Lung (tissue), 13 donors: ENCODE data around the gene PLXDC1. TPM values are rescaled to one million over a fixed set of nuclear protein-coding genes. Genes with fewer than 3 reads are reported as not detected.
A peak's percentile ranks its signal among the peaks of the same experiment; 100 is the strongest.

Experiments
- ATAC-seq: fragments of 200-7000 bp; cut with Tn5 transposase; one replicate; pipeline ENCODE4 v1.9.1; 2020; ENCODE audit warnings: moderate number of reproducible peaks; ENCODE audit not compliant: insufficient read depth, low FRiP score
- DNase-seq, 3 donors: peaks; one replicate each; pipeline ENCODE4 v3.0.0-alpha.2; 2013 to 2017
- H3K27ac ChIP-seq, 2 donors: one replicate each; pipeline ENCODE4 v1.5.1; 2013; ENCODE audit warnings: mild to moderate bottlenecking in 2 of 2, moderate library complexity in 2 of 2, control low read depth in 1 of 2, inconsistent platforms in 1 of 2, low read depth in 1 of 2, low read length in 1 of 2
- H3K27me3 ChIP-seq, 3 donors: one replicate each; pipeline ENCODE4 v1.5.1; 2013; ENCODE audit warnings: low read length in 2 of 3; ENCODE audit not compliant: control insufficient read depth in 3 of 3, insufficient read depth in 3 of 3
- H3K36me3 ChIP-seq, 4 donors: one replicate each; pipeline ENCODE4 v1.5.1; 2013; ENCODE audit warnings: low read length in 4 of 4, mild to moderate bottlenecking in 1 of 4, moderate library complexity in 1 of 4; ENCODE audit not compliant: control insufficient read depth in 4 of 4, insufficient read depth in 4 of 4
- H3K4me1 ChIP-seq, 5 donors: one replicate each; pipeline ENCODE4 v1.5.1; 2013; ENCODE audit warnings: low read length in 5 of 5, mild to moderate bottlenecking in 2 of 5, moderate library complexity in 1 of 5; ENCODE audit not compliant: control insufficient read depth in 5 of 5, insufficient read depth in 5 of 5
- H3K4me3 ChIP-seq: one replicate; pipeline ENCODE4 v1.5.1; 2013; ENCODE audit warnings: mild to moderate bottlenecking, control low read depth, moderate library complexity
- H3K9ac ChIP-seq, 2 donors: one replicate each; pipeline ENCODE4 v1.5.1; 2013; ENCODE audit warnings: low read length in 2 of 2, control low read depth in 1 of 2; ENCODE audit not compliant: insufficient read depth in 1 of 2
- H3K9me3 ChIP-seq, 4 donors: one replicate each; pipeline ENCODE4 v1.5.1; 2013; ENCODE audit warnings: low read length in 3 of 4, mild to moderate bottlenecking in 1 of 4, moderate library complexity in 1 of 4; ENCODE audit not compliant: control insufficient read depth in 4 of 4, insufficient read depth in 3 of 4
- CTCF ChIP-seq: IDR thresholded peaks from 2 replicates; pipeline ENCODE4 v1.5.1; 2012; ENCODE audit warnings: mild to moderate bottlenecking; ENCODE audit errors: control extremely low read depth, extremely low read depth
- WGBS, 2 donors: extraction: QIAGEN DNeasy Blood & Tissue Kit; methylation state at CpG; one replicate each; pipeline ENCODE4 v1.1.7; 2013; 5-methylcytosine and 5-hydroxymethylcytosine counted together
- polyA plus RNA-seq, 2 donors: library from polyadenylated mRNA; stranded (reverse); fragments of 200-250 nt; gene quantifications; one replicate each; pipeline ENCODE4 v1.2.1, GENCODE V29; 2013
- small RNA-seq: library from RNA; depleted of rRNA; stranded (forward); fragments of <200 nt; gene quantifications from one replicate; pipeline ENCODE3, GENCODE V24; 2014; ENCODE audit warnings: low replicate concordance
- total RNA-seq, 2 donors: library from RNA; depleted of rRNA in 1 of 2; stranded (reverse); fragments of >200 nt in 1 of 2; gene quantifications; one replicate each; pipeline ENCODE4 v1.2.1, GENCODE V29; 2014 to 2021
- donor health status: control.
- donor health status: control.
- donor health status: Bipolar disorder and iron deficiency.
- donor health status: healthy.
- donor health status: DM: yes; HTN: yes; CAD: no.

Gene PLXDC1
- total and polyA plus RNA-seq, 4 donors, result 1.7 to 7.3 (median 5.4) TPM

GRCh38 chr17:39015546-39015935, 135.9 kb downstream of the PLXDC1 start:
- H3K9ac ChIP-seq, result no peak overlapping the region
- no peaks in the 10 kb centered on the region for H3K36me3 ChIP-seq
- H3K27ac ChIP-seq, result no peak overlapping the region
- no peak overlapping the region for H3K4me3 ChIP-seq
- no peaks in the 10 kb centered on the region for H3K9me3 ChIP-seq
- DNase-seq, result no peak
- TF ChIP-seq CTCF, result no peak
- no peak for ATAC-seq
- no peaks in the 10 kb centered on the region for H3K4me1 ChIP-seq
- H3K27me3 ChIP-seq, result no peaks in the 10 kb centered on the region
- WGBS, 2 donors, result 87 to 89% methylated on average over 11 of the region's 11 CpGs

DNA sequence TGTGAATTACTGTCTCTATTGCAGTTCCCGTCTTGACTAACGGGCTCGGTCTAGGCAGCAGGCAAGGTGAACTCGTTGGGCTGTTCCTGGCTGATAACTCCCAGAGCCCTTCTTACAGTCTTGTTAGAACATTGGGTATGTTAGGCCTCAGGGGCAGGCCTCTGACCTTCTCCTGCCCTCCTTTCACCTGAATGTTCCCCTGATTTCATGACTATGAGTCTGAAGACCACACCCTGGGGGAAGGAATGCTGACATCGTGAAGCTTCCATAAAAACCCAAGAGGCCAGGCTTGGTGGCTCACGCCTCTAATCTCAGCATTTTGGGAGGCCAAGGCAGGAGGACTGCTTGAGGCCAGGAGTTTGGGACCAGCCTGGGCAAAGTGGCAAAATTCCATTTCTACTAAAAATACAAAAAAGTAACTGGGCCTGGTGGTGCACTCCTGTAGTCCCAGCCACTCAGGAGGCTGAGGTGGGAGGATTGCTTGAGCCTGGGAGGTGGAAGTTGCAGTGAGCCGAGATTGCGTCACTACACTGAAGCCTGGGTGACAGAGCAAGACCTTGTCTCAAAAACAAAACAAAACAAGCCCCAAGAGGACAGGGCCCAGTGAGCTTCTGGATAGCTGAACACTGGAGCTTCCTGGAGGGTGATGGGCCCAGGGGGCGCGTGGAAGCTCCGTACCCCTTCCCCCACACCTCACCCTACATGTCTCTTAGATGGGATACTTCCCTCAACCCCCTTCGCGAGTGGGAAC, 136.5 kb downstream of the PLXDC1 start:
- Histone ChIP-seq H3K4me1 (no peaks in the 10 kb centered on the region), H3K27ac (peak overlapping the region; percentile 35 to 52), H3K9ac (no peak overlapping the region), H3K36me3 (no peaks in the 10 kb centered on the region), H3K4me3 (no peak overlapping the region), H3K9me3 (no peaks in the 10 kb centered on the region), H3K27me3 (no peaks in the 10 kb centered on the region)
- no peak for TF ChIP-seq CTCF
- DNase-seq (no peak), ATAC-seq (no peak)
- 80 to 81% methylated on average over 13 of the region's 13 CpGs for WGBS, 2 donors

- Histone ChIP-seq H3K36me3 (no peaks in the 10 kb centered on the region), H3K27ac (peak overlapping the region in 1 of 2 donors; percentile 52), H3K27me3 (no peaks in the 10 kb centered on the region), H3K4me1 (no peaks in the 10 kb centered on the region), H3K9ac (no peak overlapping the region), H3K4me3 (no peak overlapping the region), H3K9me3 (no peaks in the 10 kb centered on the region)
- no peak for ATAC-seq
- 82 to 93% methylated on average over 4 of the region's 4 CpGs for WGBS, 2 donors
- DNase-seq, result no peak
- TF ChIP-seq CTCF, result no peak
Measured at GRCh38 chr17:39014044-39014794, 137.2 kb downstream of the PLXDC1 start.

Small RNA genes lying within 50 kb of the gene (small RNA-seq; reads per million reads assigned to genes)
- not detected for gene AC091178.1

Other genes with a start within 250 kb of the PLXDC1 start
- gene FBXO47, start 184.2 kb downstream of the PLXDC1 start, total RNA-seq, result not detected
- not detected for gene FBXO47, start 184.2 kb downstream of the PLXDC1 start, polyA plus RNA-seq
- not detected for gene ARL5C, start 14.5 kb upstream of the PLXDC1 start, total RNA-seq
- not detected for gene ARL5C, start 14.5 kb upstream of the PLXDC1 start, polyA plus RNA-seq
- gene CACNB1, start 46.0 kb upstream of the PLXDC1 start, total RNA-seq, result 10 to 100 TPM in 1 of 2 donors, 1 to 10 TPM in 1; 8.2 to 49.6 TPM
- gene CACNB1, start 46.0 kb upstream of the PLXDC1 start, polyA plus RNA-seq, result 10 to 100 TPM in 1 of 2 donors, 1 to 10 TPM in 1; 6.8 to 35.1 TPM
- 1,000 to 10,000 TPM; 1,387 to 1,536 TPM for gene RPL19, start 48.6 kb upstream of the PLXDC1 start, total RNA-seq
- 1,000 to 10,000 TPM; 2,407 to 4,055 TPM for gene RPL19, start 48.6 kb upstream of the PLXDC1 start, polyA plus RNA-seq
- gene STAC2, start 74.3 kb upstream of the PLXDC1 start, total RNA-seq, result 1 to 10 TPM in 1 of 2 donors, not detected in 1; 1.7 TPM
- under 1 TPM; 0.26 to 0.42 TPM for gene STAC2, start 74.3 kb upstream of the PLXDC1 start, polyA plus RNA-seq
- gene FBXL20, start 250.0 kb upstream of the PLXDC1 start, total RNA-seq, result 10 to 100 TPM; 19.0 to 31.7 TPM
- gene FBXL20, start 250.0 kb upstream of the PLXDC1 start, polyA plus RNA-seq, result 1 to 10 TPM; 3.2 to 4.0 TPM